Measurements from ENCODE around the gene PAX2.

PAX2 gene

GRCh38 chr10:100755821-100756220 is 10.4 kb downstream of the PAX2 start:
- no peak for DNase-seq (ENCODE audit: low read depth)

- DNase-seq (ENCODE audit: low read depth): no peak
Measured at GRCh38 chr10:100759331-100759730, 13.9 kb downstream of the PAX2 start.

- DNase-seq (ENCODE audit: low read depth): no peak
Measured at GRCh38 chr10:100760726-100761125, 15.3 kb downstream of the PAX2 start.

- DNase-seq (ENCODE audit: low read depth): no peak
Measured at GRCh38 chr10:100761191-100761590, 15.8 kb downstream of the PAX2 start.

GRCh38 chr10:100763043-100763747 is 17.8 kb downstream of the PAX2 start:
- DNase-seq (ENCODE audit: low read depth): no peak

GRCh38 chr10:100766693-100767421 is 21.5 kb downstream of the PAX2 start:
- no peak for DNase-seq (ENCODE audit: low read depth)

GRCh38 chr10:100767422-100767775 is 22.0 kb downstream of the PAX2 start:
- DNase-seq (ENCODE audit: low read depth): no peak

GRCh38 chr10:100769481-100769880 is 24.1 kb downstream of the PAX2 start:
- no peak for DNase-seq (ENCODE audit: low read depth)

- DNase-seq (ENCODE audit: low read depth): no peak
Measured at GRCh38 chr10:100773646-100774045, 28.3 kb downstream of the PAX2 start.

GRCh38 chr10:100774223-100774622 is 28.8 kb downstream of the PAX2 start:
- no peak for DNase-seq (ENCODE audit: low read depth)

GRCh38 chr10:100774876-100775275 is 29.5 kb downstream of the PAX2 start:
- DNase-seq (ENCODE audit: low read depth): no peak

- no peak for DNase-seq (ENCODE audit: low read depth)
Measured at GRCh38 chr10:100775386-100775785, 30.0 kb downstream of the PAX2 start.

GRCh38 chr10:100775871-100776270 is 30.5 kb downstream of the PAX2 start:
- DNase-seq (ENCODE audit: low read depth): no peak

GRCh38 chr10:100776671-100777070 is 31.3 kb downstream of the PAX2 start:
- DNase-seq (ENCODE audit: low read depth): no peak

GRCh38 chr10:100779329-100779728 is 33.9 kb downstream of the PAX2 start:
- no peak for DNase-seq (ENCODE audit: low read depth)

- DNase-seq (ENCODE audit: low read depth): no peak
Measured at GRCh38 chr10:100780324-100780723, 34.9 kb downstream of the PAX2 start.

- DNase-seq (ENCODE audit: low read depth): no peak
Measured at GRCh38 chr10:100781145-100781665, 35.8 kb downstream of the PAX2 start.

GRCh38 chr10:100782461-100783244 is 37.3 kb downstream of the PAX2 start:
- no peak for DNase-seq (ENCODE audit: low read depth)

- DNase-seq (ENCODE audit: low read depth): no peak
Measured at GRCh38 chr10:100784126-100784525, 38.7 kb downstream of the PAX2 start.

GRCh38 chr10:100786591-100786990 is 41.2 kb downstream of the PAX2 start:
- no peak for DNase-seq (ENCODE audit: low read depth)

GRCh38 chr10:100788002-100788903 is 42.9 kb downstream of the PAX2 start:
- DNase-seq (ENCODE audit: low read depth): no peak

GRCh38 chr10:100790761-100791208 is 45.4 kb downstream of the PAX2 start:
- DNase-seq (ENCODE audit: low read depth): no peak
